T47D (cell line): ENCODE results near the gene MMP23B.
A peak's percentile ranks its signal among the peaks of the same experiment; 100 is the strongest.

Source experiments
- DNase-seq, 2 experiments: peaks; one replicate each; pipeline versions ENCODE4 v3.0.0 to v3.0.0-alpha.2; 2011 to 2012; ENCODE audit warnings: low read depth in 1 of 2, low spot score in 1 of 2
- JUND ChIP-seq: IDR thresholded peaks from 2 replicates; pipeline ENCODE4 v1.6.1; 2012; ENCODE audit warnings: low read depth
- in situ Hi-C: cut with HindIII; loops from 2 replicates; pipeline ENCODE4 v1.10.0; 2016; ENCODE audit warnings: low sequenced_read_pairs, low pct_unique_long_range_greater_than_20kb

Gene MMP23B

GRCh38 chr1:1606232-1606631 lies 25.7 kb upstream of the MMP23B start:
- in situ Hi-C loops, result no loop called here
- TF ChIP-seq JUND, result no peak
- DNase-seq, result no peak

GRCh38 chr1:1609822-1610485 lies 22.0 kb upstream of the MMP23B start:
- in situ Hi-C loops, result no loop called here
- no peak for TF ChIP-seq JUND
- DNase-seq, result no peak

- DNase-seq, result no peak
- TF ChIP-seq JUND, result no peak
- in situ Hi-C loops, result no loop called here
These were observed 21.2 kb upstream of the MMP23B start for GRCh38 chr1:1610796-1611195.

- in situ Hi-C loops, result no loop called here
- TF ChIP-seq JUND, result no peak
- no peak for DNase-seq
These were observed 19.9 kb upstream of the MMP23B start for GRCh38 chr1:1612104-1612400.

- TF ChIP-seq JUND, result no peak
- no peak for DNase-seq
- in situ Hi-C loops, result no loop called here
These were observed 18.4 kb upstream of the MMP23B start for GRCh38 chr1:1613509-1614082.

GRCh38 chr1:1614204-1614953 lies 17.6 kb upstream of the MMP23B start:
- DNase-seq, result no peak
- in situ Hi-C loops, result no loop called here
- no peak for TF ChIP-seq JUND

- in situ Hi-C loops, result no loop called here
- no peak for DNase-seq
- no peak for TF ChIP-seq JUND
These were observed 17.1 kb upstream of the MMP23B start for GRCh38 chr1:1614954-1615255.

GRCh38 chr1:1615256-1616044 lies 16.5 kb upstream of the MMP23B start, which contains the start of gene MIB2:
Gene MIB2, plus strand, starts transcription at chr1:1615500. Its CDS starts 7,953 bp downstream, at chr1:1623453.
- TF ChIP-seq JUND, result no peak
- DNase-seq, result peak; percentile 96 to 98
- in situ Hi-C loops, result no loop called here

- DNase-seq, result peak; percentile 48 to 80
- in situ Hi-C loops, result no loop called here
- no peak for TF ChIP-seq JUND
These were observed 15.8 kb upstream of the MMP23B start for GRCh38 chr1:1616045-1616790.

- DNase-seq, result no peak
- TF ChIP-seq JUND, result no peak
- in situ Hi-C loops, result no loop called here
These were observed 15.1 kb upstream of the MMP23B start for GRCh38 chr1:1616838-1617237.

GRCh38 chr1:1617516-1617915 lies 14.5 kb upstream of the MMP23B start:
- no peak for DNase-seq
- TF ChIP-seq JUND, result no peak
- in situ Hi-C loops, result no loop called here

GRCh38 chr1:1617925-1618324 lies 14.0 kb upstream of the MMP23B start:
- no peak for TF ChIP-seq JUND

More at GRCh38 chr1:1617925-1618324, 14.0 kb upstream of the MMP23B start:
- in situ Hi-C loops, result no loop called here
- no peak for DNase-seq
